ENCODE results near the gene UCK1. TPM values are rescaled to one million over a fixed set of nuclear protein-coding genes. Genes with fewer than 3 reads are reported as not detected.
"Not testable (repeated sequence)": the region's sequence is repeated elsewhere in the genome, so short reads cannot be mapped to it uniquely, and the experiment has no call there.

Gene UCK1
- polyA plus RNA-seq, 3 donors, result 15.9 to 19.9 (median 16.3) TPM

- Mint-ChIP-seq H3K9me3 (peaks cover 0 to 11% (median 4%) of the 10 kb centered on the region in 7 donors), H3K36me3 (peaks cover 46 to 73% of the 10 kb centered on the region in 2 donors), H3K27me3 (ENCODE audit: low read depth in 3 of 3) (peaks cover 0 to 2% (median 0%) of the 10 kb centered on the region in 3 donors), H3K27ac (peak overlapping the region in 1 of 7 donors; percentile 12), H3K4me1 (no peaks in the 10 kb centered on the region), H3K4me3 (no peak overlapping the region)
- Histone ChIP-seq H3K4me3 (replicated peaks in 1 of 3; ENCODE audit: low read depth in 2 of 3, low read length in 3 of 3) (no peak overlapping the region), H2AFZ (ENCODE audit: insufficient read depth, low read depth, low read length, poor library complexity, severe bottlenecking) (no peak overlapping the region), H3K9ac (ENCODE audit: insufficient read depth, low read length, poor library complexity, severe bottlenecking) (no peak overlapping the region), H3K79me2 (ENCODE audit: insufficient read depth, low read length) (no peaks in the 10 kb centered on the region), H4K20me1 (ENCODE audit: insufficient read depth, low read length) (no peaks in the 10 kb centered on the region), H3K36me3 (replicated peaks in 1 of 2; ENCODE audit: control insufficient read depth in 1 of 2, insufficient read depth in 2 of 2, low read length in 2 of 2) (peaks cover 49 to 60% of the 10 kb centered on the region in 2 donors), H3K4me1 (ENCODE audit: control insufficient read depth in 1 of 2, insufficient read depth in 2 of 2, low read length in 2 of 2) (no peaks in the 10 kb centered on the region), H3K27me3 (ENCODE audit: control insufficient read depth in 2 of 2, insufficient read depth in 2 of 2, low read length in 2 of 2) (no peaks in the 10 kb centered on the region), H3K27ac (ENCODE audit: low read depth in 1 of 2, low read length in 2 of 2) (peak overlapping the region; percentile 6 to 67), H3K9me3 (replicated peaks in 1 of 2; ENCODE audit: control insufficient read depth in 1 of 2, insufficient read depth in 1 of 2, low read length in 2 of 2) (peaks cover 26 to 30% of the 10 kb centered on the region in 2 donors), H3K4me2 (replicated peaks; ENCODE audit: extremely low read depth, low read length, poor library complexity, severe bottlenecking) (no peak overlapping the region)
- no peak for TF ChIP-seq CTCF (IDR thresholded peaks at IDR 0.05)
- no peak for DNase-seq
- WGBS (ENCODE audit: insufficient coverage), result 98% methylated on average over 6 of the region's 9 CpGs
- intact Hi-C loops (cut with micrococcal nuclease), result no loop called here
Observed at GRCh38 chr9:131516930-131517329, 14.1 kb downstream of the UCK1 start.

- Mint-ChIP-seq H3K9me3 (peaks cover 0 to 11% (median 4%) of the 10 kb centered on the region in 7 donors), H3K4me1 (no peaks in the 10 kb centered on the region), H3K27ac (no peak overlapping the region), H3K36me3 (peaks cover 49 to 73% of the 10 kb centered on the region in 2 donors), H3K4me3 (no peak overlapping the region), H3K27me3 (ENCODE audit: low read depth in 3 of 3) (peaks cover 0 to 2% (median 0%) of the 10 kb centered on the region in 3 donors)
- peak overlapping the region; percentile 43 to 67 for H3K27ac ChIP-seq (ENCODE audit: low read depth in 1 of 2, low read length in 2 of 2)
- no peaks in the 10 kb centered on the region for H3K4me1 ChIP-seq (ENCODE audit: control insufficient read depth in 1 of 2, insufficient read depth in 2 of 2, low read length in 2 of 2)
- H3K9ac ChIP-seq (ENCODE audit: insufficient read depth, low read length, poor library complexity, severe bottlenecking), result no peak overlapping the region
- H3K79me2 ChIP-seq (ENCODE audit: insufficient read depth, low read length), result no peaks in the 10 kb centered on the region
- H3K36me3 ChIP-seq (replicated peaks in 1 of 2; ENCODE audit: control insufficient read depth in 1 of 2, insufficient read depth in 2 of 2, low read length in 2 of 2), result peaks cover 49 to 60% of the 10 kb centered on the region in 2 donors
- DNase-seq, result peak; percentile 41 to 80 (median 57)
- no peaks in the 10 kb centered on the region for H3K27me3 ChIP-seq (ENCODE audit: control insufficient read depth in 2 of 2, insufficient read depth in 2 of 2, low read length in 2 of 2)
- no peaks in the 10 kb centered on the region for H4K20me1 ChIP-seq (ENCODE audit: insufficient read depth, low read length)
- intact Hi-C loops (cut with micrococcal nuclease), result no loop called here
- no peak overlapping the region for H3K4me2 ChIP-seq (replicated peaks; ENCODE audit: extremely low read depth, low read length, poor library complexity, severe bottlenecking)
- TF ChIP-seq CTCF (IDR thresholded peaks at IDR 0.05), result no peak
- no peak overlapping the region for H3K4me3 ChIP-seq (replicated peaks in 1 of 3; ENCODE audit: low read depth in 2 of 3, low read length in 3 of 3)
- 2% methylated on average over 10 of the region's 15 CpGs for whole genome bisulfite sequencing (ENCODE audit: insufficient coverage)
- H2AFZ ChIP-seq (ENCODE audit: insufficient read depth, low read depth, low read length, poor library complexity, severe bottlenecking), result no peak overlapping the region
- peaks cover 26 to 30% of the 10 kb centered on the region in 2 donors for H3K9me3 ChIP-seq (replicated peaks in 1 of 2; ENCODE audit: control insufficient read depth in 1 of 2, insufficient read depth in 1 of 2, low read length in 2 of 2)
Observed at GRCh38 chr9:131516100-131516499, 15.0 kb downstream of the UCK1 start.

GRCh38 chr9:131515559-131516031 lies 15.5 kb downstream of the UCK1 start:
- H3K27me3 Mint-ChIP-seq (ENCODE audit: low read depth in 3 of 3); intact Hi-C loops (cut with micrococcal nuclease); H3K79me2 ChIP-seq (ENCODE audit: insufficient read depth, low read length); H3K4me1 ChIP-seq (ENCODE audit: control insufficient read depth in 1 of 2, insufficient read depth in 2 of 2, low read length in 2 of 2); H3K4me1 Mint-ChIP-seq; H3K27me3 ChIP-seq (ENCODE audit: control insufficient read depth in 2 of 2, insufficient read depth in 2 of 2, low read length in 2 of 2); H2AFZ ChIP-seq (ENCODE audit: insufficient read depth, low read depth, low read length, poor library complexity, severe bottlenecking); H3K9ac ChIP-seq (ENCODE audit: insufficient read depth, low read length, poor library complexity, severe bottlenecking); H4K20me1 ChIP-seq (ENCODE audit: insufficient read depth, low read length); H3K27ac Mint-ChIP-seq; H3K4me3 Mint-ChIP-seq; H3K4me2 ChIP-seq (replicated peaks; ENCODE audit: extremely low read depth, low read length, poor library complexity, severe bottlenecking): not testable (repeated sequence)
- peak overlapping the region; percentile 56 to 67 for H3K27ac ChIP-seq (ENCODE audit: low read depth in 1 of 2, low read length in 2 of 2)
- 10% methylated on average over 9 of the region's 12 CpGs for WGBS (ENCODE audit: insufficient coverage)
- H3K36me3 ChIP-seq (replicated peaks in 1 of 2; ENCODE audit: control insufficient read depth in 1 of 2, insufficient read depth in 2 of 2, low read length in 2 of 2), result peaks cover 47 to 60% of the 10 kb centered on the region in 2 donors
- H3K36me3 Mint-ChIP-seq, result peaks cover 53 to 76% of the 10 kb centered on the region in 2 donors
- peaks cover 26 to 30% of the 10 kb centered on the region in 2 donors for H3K9me3 ChIP-seq (replicated peaks in 1 of 2; ENCODE audit: control insufficient read depth in 1 of 2, insufficient read depth in 1 of 2, low read length in 2 of 2)
- peaks cover 0 to 11% (median 4%) of the 10 kb centered on the region in 7 donors for H3K9me3 Mint-ChIP-seq
- peak overlapping the region in 1 of 3 experiments; percentile 6 for H3K4me3 ChIP-seq (replicated peaks in 1 of 3; ENCODE audit: low read depth in 2 of 3, low read length in 3 of 3)
- peak; percentile 23 to 58 (median 41) for DNase-seq

Measured in CD14-positive monocyte (primary cell).